SU-DHL-6 (cell line): ENCODE results near the gene RNF4.

Experiments
- H2AFZ ChIP-seq: fragments of 200-600 bp; sonication (generic); 2 replicates; pipeline ENCODE4 v1.6.1; 2014; ENCODE audit warnings: low read depth, mild to moderate bottlenecking, moderate library complexity, mixed read lengths, antibody characterized with exemption, low read length; ENCODE audit not compliant: severe bottlenecking
- H3F3A ChIP-seq: fragments of 200-600 bp; shearing (Covaris generic); 2 replicates; pipeline ENCODE4 v1.6.0; 2016; ENCODE audit warnings: antibody characterized with exemption, mild to moderate bottlenecking; ENCODE audit not compliant: insufficient read depth
- H3K27ac ChIP-seq: fragments of 200-600 bp; sonication (generic); 2 replicates; pipeline ENCODE4 v1.5.1; 2016; ENCODE audit warnings: low read depth, mild to moderate bottlenecking, low read length, moderate library complexity, mixed read lengths
- H3K27me3 ChIP-seq: fragments of 200-600 bp; sonication (generic), shearing (Covaris generic); 2 replicates; pipeline ENCODE4 v1.6.0; 2014; ENCODE audit warnings: mild to moderate bottlenecking, low read length
- H3K36me3 ChIP-seq: fragments of 200-600 bp; sonication (generic); 2 replicates; pipeline ENCODE4 v1.6.1; 2014; ENCODE audit warnings: mild to moderate bottlenecking, low read length, mixed read lengths
- H3K4me2 ChIP-seq: fragments of 300-600, 200-600 bp; shearing (Covaris generic), sonication (generic); 2 replicates; pipeline ENCODE4 v1.6.0; 2014; ENCODE audit warnings: low read length, low read depth, mild to moderate bottlenecking; ENCODE audit not compliant: poor library complexity, severe bottlenecking
- H3K4me3 ChIP-seq: fragments of 200-600 bp; sonication (generic); 2 replicates; pipeline ENCODE4 v1.5.1; 2014; ENCODE audit warnings: antibody characterized with exemption, low read length, mild to moderate bottlenecking, mixed read lengths; ENCODE audit not compliant: insufficient read depth, poor library complexity, severe bottlenecking
- H3K79me2 ChIP-seq: fragments of 200-600 bp; sonication (generic); 2 replicates; pipeline ENCODE4 v1.6.1; 2014; ENCODE audit warnings: mild to moderate bottlenecking, low read length, moderate library complexity; ENCODE audit not compliant: insufficient read depth
- H3K9ac ChIP-seq: fragments of 200-600 bp; sonication (generic); 2 replicates; pipeline ENCODE4 v1.7.0; 2014; ENCODE audit warnings: mild to moderate bottlenecking, low read length
- H3K9me2 ChIP-seq: fragments of 200-600 bp; sonication (generic); replicated peaks from 2 replicates; pipeline ENCODE4 v1.6.1; 2014; ENCODE audit warnings: low read length; ENCODE audit not compliant: insufficient read depth
- H3K9me3 ChIP-seq: fragments of 200-600 bp; sonication (generic); 2 replicates; pipeline ENCODE4 v1.6.1; 2014; ENCODE audit warnings: low read length, mixed read lengths; ENCODE audit not compliant: insufficient read depth
- H4K20me1 ChIP-seq: fragments of 200-600 bp; sonication (generic); 2 replicates; pipeline ENCODE4 v1.6.1; 2014; ENCODE audit warnings: low read depth, mild to moderate bottlenecking, antibody characterized with exemption, low read length, moderate library complexity, mixed read lengths
- CTCF ChIP-seq: fragments of 200-600 bp; sonication (generic); IDR thresholded peaks from one replicate; pipeline ENCODE4 v1.5.1; 2017; ENCODE audit warnings: antibody characterized with exemption, mild to moderate bottlenecking, low read length, moderate library complexity; ENCODE audit not compliant: insufficient read depth, poor library complexity, severe bottlenecking
- EZH2phosphoT487 ChIP-seq: fragments of 200-600 bp; sonication (generic), shearing (Covaris generic); conservative IDR thresholded peaks from 2 replicates; pipeline ENCODE4 v1.6.1; 2018; ENCODE audit warnings: mild to moderate bottlenecking, antibody characterized with exemption, low read length, moderate library complexity, mixed read lengths

RNF4 gene

GRCh38 chr4:2482693-2483092 lies 13.8 kb downstream of the RNF4 start:
- Histone ChIP-seq H4K20me1 (peaks cover 34% of the 10 kb centered on the region), H3K27ac (peak overlapping the region; percentile 30), H3K9me3 (no peaks in the 10 kb centered on the region), H3K79me2 (peaks cover 96% of the 10 kb centered on the region), H3F3A (peaks cover 17% of the 10 kb centered on the region; the same call in 1 of the 2 replicates), H3K4me2 (peak overlapping the region; percentile 41), H3K9ac (peak overlapping the region; percentile 16), H3K4me3 (no peak overlapping the region), H3K36me3 (no peaks in the 10 kb centered on the region), H3K9me2 (no peaks in the 10 kb centered on the region), H2AFZ (no peak overlapping the region), H3K27me3 (no peaks in the 10 kb centered on the region)
- TF ChIP-seq EZH2phosphoT487 (no peak), CTCF (no peak)

GRCh38 chr4:2483237-2483636 lies 14.3 kb downstream of the RNF4 start:
- H3K79me2 ChIP-seq = peaks cover 96% of the 10 kb centered on the region

GRCh38 chr4:2484185-2484584 lies 15.3 kb downstream of the RNF4 start:
- Histone ChIP-seq H3K36me3 (no peaks in the 10 kb centered on the region), H3K27ac (peak overlapping the region; percentile 69), H3K9ac (peak overlapping the region; percentile 23; the same call in 1 of the 2 replicates), H3K9me2 (no peaks in the 10 kb centered on the region), H2AFZ (no peak overlapping the region), H3K9me3 (no peaks in the 10 kb centered on the region), H3K4me2 (peak overlapping the region; percentile 48), H4K20me1 (peaks cover 33% of the 10 kb centered on the region), H3F3A (peaks cover 17% of the 10 kb centered on the region; the same call in 1 of the 2 replicates), H3K79me2 (peaks cover 96% of the 10 kb centered on the region), H3K4me3 (no peak overlapping the region), H3K27me3 (no peaks in the 10 kb centered on the region)
- no peak for TF ChIP-seq EZH2phosphoT487
- no peak for TF ChIP-seq CTCF

More at GRCh38 chr4:2483237-2483636, 14.3 kb downstream of the RNF4 start:
- Histone ChIP-seq H3K36me3 (no peaks in the 10 kb centered on the region), H4K20me1 (peaks cover 33% of the 10 kb centered on the region), H3K4me3 (no peak overlapping the region), H2AFZ (no peak overlapping the region), H3K9me2 (no peaks in the 10 kb centered on the region), H3K9me3 (no peaks in the 10 kb centered on the region), H3K27ac (no peak overlapping the region), H3F3A (peaks cover 17% of the 10 kb centered on the region; the same call in 1 of the 2 replicates), H3K27me3 (no peaks in the 10 kb centered on the region), H3K4me2 (peak overlapping the region; percentile 41), H3K9ac (0 out of 2 replicates have a peak overlapping the region, but pooled peaks have one; percentile 16)
- TF ChIP-seq CTCF (no peak), EZH2phosphoT487 (no peak)
